HUES48 (cell line): ENCODE results near the gene RRP1.
"Not testable (repeated sequence)": the region's sequence is repeated elsewhere in the genome, so short reads cannot be mapped to it uniquely, and the experiment has no call there.

Source experiments
- H3K27ac ChIP-seq: one replicate; pipeline ENCODE4 v1.7.0; 2013; ENCODE audit warnings: low read depth, low read length, inconsistent platforms
- H3K27me3 ChIP-seq: 2 replicates; pipeline ENCODE4 v1.6.1; 2013; ENCODE audit warnings: mild to moderate bottlenecking, low read length; ENCODE audit not compliant: control insufficient read depth, insufficient read depth
- H3K36me3 ChIP-seq: 2 replicates; pipeline ENCODE4 v1.6.1; 2013; ENCODE audit warnings: low read length; ENCODE audit not compliant: control insufficient read depth, insufficient read depth
- H3K4me1 ChIP-seq: 2 replicates; pipeline ENCODE4 v1.6.1; 2013; ENCODE audit warnings: mild to moderate bottlenecking, low read length; ENCODE audit not compliant: control insufficient read depth, insufficient read depth
- H3K4me3 ChIP-seq: 2 replicates; pipeline ENCODE4 v1.5.1; 2013; ENCODE audit warnings: mild to moderate bottlenecking, low read depth, low read length
- H3K9ac ChIP-seq: 2 replicates; pipeline ENCODE4 v1.6.1; 2013; ENCODE audit warnings: mild to moderate bottlenecking, low read depth, low read length, moderate library complexity
- H3K9me3 ChIP-seq: 2 replicates; pipeline ENCODE4 v1.6.1; 2013; ENCODE audit warnings: low read length; ENCODE audit not compliant: control insufficient read depth, insufficient read depth

The RRP1 gene

DNA sequence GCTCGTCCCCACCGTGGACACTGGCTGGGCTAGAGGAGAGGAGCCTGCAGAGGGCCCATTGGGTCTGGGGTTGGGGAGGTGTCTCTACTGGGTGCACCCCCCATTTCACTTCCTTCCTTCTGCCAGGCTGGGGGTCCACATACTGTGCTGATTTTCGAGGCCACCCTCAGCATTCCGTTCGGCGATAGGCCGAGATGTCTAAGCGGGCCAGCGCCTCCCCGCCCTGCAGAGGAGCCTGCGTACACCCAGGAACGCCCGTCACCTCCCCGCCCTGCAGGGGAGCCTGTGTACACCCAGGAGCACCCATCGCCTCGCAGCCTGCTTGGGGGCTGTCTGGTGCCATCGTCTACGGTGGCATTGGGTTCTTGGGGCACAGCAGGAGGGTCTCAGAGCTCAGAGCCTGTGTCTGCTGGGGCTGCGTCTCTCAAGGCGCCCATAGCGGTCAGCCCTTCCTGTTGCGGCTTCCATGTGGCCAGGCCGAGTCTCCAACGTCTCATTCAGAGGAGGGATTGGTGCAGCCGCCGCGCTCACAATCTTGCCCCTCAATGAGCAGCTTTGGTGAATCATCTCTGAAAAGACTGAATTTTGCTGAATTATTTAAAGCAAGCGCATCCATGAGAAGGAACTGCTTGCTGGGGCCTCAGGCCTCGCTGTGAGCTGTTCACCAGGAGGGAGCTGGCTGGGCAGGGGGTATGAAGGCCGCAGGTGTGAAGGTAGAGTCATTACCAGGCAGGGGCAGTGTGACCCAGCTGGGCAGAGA lies 44.9 kb downstream of the RRP1 start:
- H3K9me3 ChIP-seq, result no peaks in the 10 kb centered on the region
- no peaks in the 10 kb centered on the region for H3K27me3 ChIP-seq
- H3K27ac ChIP-seq, result no peak overlapping the region
- H3K9ac ChIP-seq, result no peak overlapping the region
- no peaks in the 10 kb centered on the region for H3K4me1 ChIP-seq
- no peaks in the 10 kb centered on the region for H3K36me3 ChIP-seq
- H3K4me3 ChIP-seq, result no peak overlapping the region

DNA sequence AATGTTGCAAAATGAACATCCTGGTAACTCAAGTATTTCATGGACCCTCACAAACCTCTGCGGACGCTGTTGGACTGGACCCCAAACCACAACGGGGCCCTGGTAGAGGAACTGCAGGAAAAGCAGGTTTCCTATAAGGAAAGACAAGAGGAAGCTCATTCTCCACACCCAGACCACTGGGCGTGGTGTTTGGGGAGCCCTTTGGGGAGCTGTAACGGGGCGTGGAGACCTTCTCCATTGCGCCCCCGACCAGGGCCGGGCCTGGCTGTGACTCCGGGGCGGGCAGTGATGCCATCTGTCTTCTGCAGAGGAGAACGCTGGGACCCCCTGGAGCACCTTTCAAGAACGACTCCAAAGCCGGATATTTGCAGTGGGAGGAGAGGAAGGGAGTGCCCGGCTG lies 45.7 kb downstream of the RRP1 start:
- Histone ChIP-seq H3K36me3 (no peaks in the 10 kb centered on the region), H3K27me3 (no peaks in the 10 kb centered on the region), H3K9ac (no peak overlapping the region), H3K4me1 (no peaks in the 10 kb centered on the region), H3K4me3 (no peak overlapping the region), H3K9me3 (no peaks in the 10 kb centered on the region), H3K27ac (no peak overlapping the region)

DNA sequence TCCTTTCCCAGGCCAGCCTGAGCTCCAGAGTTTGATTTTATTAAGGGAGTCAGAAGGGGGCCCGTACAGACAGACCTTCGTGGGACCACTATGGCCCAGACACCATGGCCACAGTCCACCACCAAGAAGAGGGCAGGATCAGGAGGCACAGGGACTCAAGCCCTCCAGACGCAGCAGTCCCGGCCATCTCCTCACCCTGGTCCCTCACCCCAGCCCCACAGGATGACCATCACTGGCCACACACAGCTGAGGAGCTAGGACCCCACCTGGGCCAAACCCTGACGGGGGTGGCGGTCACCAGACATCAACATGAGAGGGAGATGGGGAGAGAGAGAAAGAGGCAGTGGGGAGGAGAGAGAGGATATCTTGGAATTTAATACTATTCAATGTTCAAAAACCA lies 46.5 kb downstream of the RRP1 start:
- Histone ChIP-seq H3K36me3 (no peaks in the 10 kb centered on the region), H3K4me1 (no peaks in the 10 kb centered on the region), H3K27ac (no peak overlapping the region), H3K27me3 (no peaks in the 10 kb centered on the region), H3K9me3 (no peaks in the 10 kb centered on the region), H3K9ac (no peak overlapping the region), H3K4me3 (no peak overlapping the region)

DNA sequence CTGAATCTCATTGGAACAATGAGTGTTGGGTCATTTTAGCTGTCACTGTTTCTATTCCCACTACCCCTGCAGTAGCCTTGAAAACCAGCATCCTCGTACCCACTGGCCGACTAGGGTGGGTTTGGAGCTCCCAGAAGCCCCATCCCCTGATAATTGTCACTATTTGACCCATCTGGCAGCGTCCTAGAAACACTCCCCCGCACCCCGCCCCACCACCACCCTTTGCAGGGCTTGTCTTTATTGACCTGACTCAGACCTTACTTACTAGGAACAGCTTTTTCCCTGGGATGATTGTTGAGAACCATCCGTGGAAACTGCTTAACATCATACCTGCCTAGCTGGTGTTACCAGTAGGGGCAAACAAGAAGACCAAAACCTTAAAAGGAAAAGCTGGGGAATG lies 47.2 kb downstream of the RRP1 start:
- no peaks in the 10 kb centered on the region for H3K9me3 ChIP-seq
- no peaks in the 10 kb centered on the region for H3K36me3 ChIP-seq
- no peaks in the 10 kb centered on the region for H3K4me1 ChIP-seq
- H3K27ac ChIP-seq, result no peak overlapping the region
- no peak overlapping the region for H3K4me3 ChIP-seq
- no peaks in the 10 kb centered on the region for H3K27me3 ChIP-seq
- H3K9ac ChIP-seq, result no peak overlapping the region

DNA sequence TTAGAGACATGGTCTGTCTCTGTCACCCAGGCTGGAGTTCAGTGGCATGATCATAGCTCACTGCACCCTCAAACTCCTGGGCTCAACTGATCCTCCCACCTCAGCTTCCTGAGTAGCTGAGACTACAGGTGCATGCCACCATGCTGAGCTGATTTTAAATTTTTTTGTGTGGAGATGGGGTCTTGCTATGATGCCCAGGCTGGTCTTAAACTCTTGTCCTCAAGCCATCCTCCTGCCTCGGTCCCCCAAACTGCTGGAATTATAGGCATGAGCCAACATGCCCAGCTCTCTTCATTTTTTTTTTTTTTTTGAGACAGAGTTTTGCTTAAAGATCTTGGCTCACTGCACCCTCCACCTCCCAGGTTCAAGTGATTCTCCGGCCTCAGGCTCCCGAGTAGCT lies 50.9 kb downstream of the RRP1 start:
- Histone ChIP-seq H3K9ac (no peak overlapping the region), H3K4me1 (no peaks in the 10 kb centered on the region), H3K27ac (no peak overlapping the region), H3K36me3 (no peaks in the 10 kb centered on the region), H3K9me3 (no peaks in the 10 kb centered on the region), H3K27me3 (no peaks in the 10 kb centered on the region), H3K4me3 (no peak overlapping the region)

DNA sequence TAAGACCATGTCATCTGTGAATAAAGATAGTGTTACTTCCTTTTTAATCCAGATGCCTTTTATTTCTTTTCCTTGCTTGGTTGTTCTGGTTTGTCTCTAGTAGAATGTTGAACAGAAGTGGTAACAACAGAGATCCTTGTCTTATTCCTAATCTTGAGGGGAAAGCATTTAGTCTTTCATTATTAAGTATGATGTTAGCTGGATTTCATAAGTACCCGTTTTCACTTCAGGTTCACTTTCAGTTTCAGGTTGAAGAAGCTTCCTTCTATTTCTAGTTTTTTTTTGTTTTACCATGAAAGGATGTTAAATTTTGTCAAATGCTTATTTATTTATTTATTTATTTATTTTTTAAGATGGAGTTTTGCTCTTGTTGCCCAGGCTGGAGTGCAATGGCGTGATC lies 53.4 kb downstream of the RRP1 start:
- H3K27me3 ChIP-seq, result no peaks in the 10 kb centered on the region
- H3K4me1 ChIP-seq, result no peaks in the 10 kb centered on the region
- H3K4me3 ChIP-seq, result no peak overlapping the region
- no peaks in the 10 kb centered on the region for H3K36me3 ChIP-seq
- H3K9me3 ChIP-seq, result no peaks in the 10 kb centered on the region
- H3K9ac ChIP-seq, result no peak overlapping the region
- no peak overlapping the region for H3K27ac ChIP-seq

DNA sequence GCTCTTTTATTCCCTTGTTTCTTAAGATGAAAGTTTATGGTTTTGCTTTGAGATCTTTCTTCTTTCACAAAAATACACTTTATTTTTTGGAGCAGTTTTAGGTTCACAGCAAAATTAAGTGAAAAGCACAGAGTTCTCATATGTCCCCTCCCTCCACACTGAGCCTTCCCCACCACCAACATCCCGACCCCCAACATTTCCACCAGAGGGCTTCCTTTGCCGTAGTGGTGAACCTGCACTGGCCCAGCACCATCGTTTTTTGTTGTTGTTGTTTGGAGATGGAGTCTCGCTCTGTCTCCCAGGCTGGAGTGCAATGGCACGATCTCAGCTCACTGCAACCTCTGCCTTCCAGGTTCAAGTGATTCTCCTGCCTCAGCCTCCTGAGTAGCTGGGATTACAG lies 55.5 kb downstream of the RRP1 start:
- not testable (repeated sequence) for H3K9me3 ChIP-seq, H3K27ac ChIP-seq, H3K4me1 ChIP-seq, H3K36me3 ChIP-seq, H3K9ac ChIP-seq, H3K27me3 ChIP-seq, H3K4me3 ChIP-seq

DNA sequence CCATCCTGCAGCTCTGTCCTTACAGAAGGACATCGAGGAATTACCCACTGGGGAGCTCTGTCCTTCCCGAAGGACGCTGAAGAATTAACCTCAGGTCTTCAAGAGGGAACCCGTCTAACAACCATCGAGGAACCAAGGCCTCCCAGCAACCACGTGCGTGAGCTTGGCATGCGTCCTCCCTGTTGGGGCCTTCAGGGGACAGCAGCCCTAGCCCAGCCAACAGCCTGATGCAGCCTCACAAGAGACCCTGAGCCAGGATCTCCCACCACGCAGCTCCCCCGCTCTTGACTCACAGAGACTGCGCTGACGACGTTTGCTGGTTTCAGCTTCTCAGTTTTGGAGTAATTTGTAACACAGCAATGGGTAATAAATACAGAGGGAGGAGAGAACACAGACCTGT lies 56.0 kb downstream of the RRP1 start:
- Histone ChIP-seq H3K36me3 (no peaks in the 10 kb centered on the region), H3K27ac (no peak overlapping the region), H3K9ac (no peak overlapping the region), H3K27me3 (no peaks in the 10 kb centered on the region), H3K4me3 (no peak overlapping the region), H3K9me3 (no peaks in the 10 kb centered on the region), H3K4me1 (no peaks in the 10 kb centered on the region)

DNA sequence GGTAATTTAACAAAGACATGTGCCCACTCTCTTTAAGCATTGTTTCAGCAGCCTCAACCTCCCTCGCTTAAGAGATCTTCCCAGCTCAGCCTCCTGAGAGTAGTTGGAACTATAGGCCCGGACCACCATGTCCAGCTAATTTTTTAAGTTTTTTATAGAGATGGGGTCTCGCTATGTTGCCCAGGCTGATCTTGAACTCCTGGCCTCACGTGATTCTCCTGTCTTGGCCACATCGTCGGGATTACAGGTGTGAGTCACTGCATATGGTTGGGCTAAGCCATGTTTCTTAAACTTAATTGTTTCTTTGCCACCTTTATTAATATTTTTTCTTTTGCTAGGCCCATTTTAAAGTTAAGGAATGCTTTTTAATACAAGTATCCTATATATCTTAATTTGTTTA lies 57.1 kb downstream of the RRP1 start:
- Histone ChIP-seq H3K9me3 (no peaks in the 10 kb centered on the region), H3K27ac (no peak overlapping the region), H3K36me3 (no peaks in the 10 kb centered on the region), H3K4me1 (no peaks in the 10 kb centered on the region), H3K4me3 (no peak overlapping the region), H3K9ac (no peak overlapping the region), H3K27me3 (no peaks in the 10 kb centered on the region)

DNA sequence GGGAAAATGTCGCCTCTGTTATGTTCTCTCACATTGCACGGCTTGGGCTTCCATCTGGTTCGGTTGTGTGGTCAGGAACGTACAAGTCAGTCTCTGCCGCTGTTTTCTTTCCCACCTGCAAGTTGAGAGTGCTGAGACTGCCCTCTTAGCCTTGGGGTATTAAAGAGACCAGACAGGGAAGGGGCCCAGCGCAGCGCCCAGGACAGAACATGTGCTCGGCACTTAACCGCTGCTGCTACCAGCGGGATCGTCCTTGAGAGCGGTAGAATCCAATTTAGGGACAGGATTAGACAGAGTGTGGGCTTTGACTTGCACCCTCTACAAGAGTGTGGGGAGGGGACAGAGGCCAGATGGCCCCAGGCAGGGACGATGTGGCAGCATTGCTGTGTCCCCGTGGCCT lies 57.9 kb downstream of the RRP1 start:
- no peak overlapping the region for H3K27ac ChIP-seq
- no peak overlapping the region for H3K9ac ChIP-seq
- no peak overlapping the region for H3K4me3 ChIP-seq
- H3K27me3 ChIP-seq, result no peaks in the 10 kb centered on the region
- no peaks in the 10 kb centered on the region for H3K9me3 ChIP-seq
- H3K36me3 ChIP-seq, result no peaks in the 10 kb centered on the region
- no peaks in the 10 kb centered on the region for H3K4me1 ChIP-seq

DNA sequence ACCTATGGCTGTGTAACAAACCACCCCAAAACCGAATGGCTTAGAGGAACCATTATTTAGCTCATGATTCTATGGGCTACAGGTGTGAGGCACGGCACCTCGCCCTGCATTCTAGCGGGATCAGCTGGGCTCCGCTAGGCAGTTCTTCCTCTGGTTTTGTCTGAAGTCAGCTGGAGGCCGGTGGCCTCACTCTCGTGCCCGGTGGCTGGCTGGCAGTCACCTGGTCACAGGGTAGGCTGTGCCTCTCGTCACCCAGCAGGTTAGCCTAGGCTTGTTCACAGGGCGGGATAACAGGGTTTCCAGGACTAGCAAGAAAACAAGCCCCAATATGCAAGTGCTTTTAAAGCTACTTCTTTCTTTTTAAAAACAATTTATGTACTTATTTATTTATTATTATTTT lies 59.4 kb downstream of the RRP1 start:
- H3K27me3 ChIP-seq, result no peaks in the 10 kb centered on the region

More for the DNA sequence above, 59.4 kb downstream of the RRP1 start:
- no peaks in the 10 kb centered on the region for H3K36me3 ChIP-seq
- H3K4me3 ChIP-seq, result no peak overlapping the region
- H3K27ac ChIP-seq, result no peak overlapping the region
- H3K4me1 ChIP-seq, result no peaks in the 10 kb centered on the region
- H3K9ac ChIP-seq, result no peak overlapping the region
- no peaks in the 10 kb centered on the region for H3K9me3 ChIP-seq
